HEK293T (cell line): ENCODE data around the gene LAMC2.

ENCODE experiments used
- CTCF ChIA-PET: fragments of 350-600 bp; formaldehyde crosslinking; extraction: SDS; loops from one replicate; lab custom pipeline; 2021; ENCODE audit warnings: antibody characterized with exemption, inconsistent platforms; lab: Yijun Ruan, JAX
- POLR2A ChIA-PET: fragments of 350-600 bp; formaldehyde crosslinking; extraction: SDS; loops from one replicate; lab custom pipeline; 2020; ENCODE audit warnings: antibody characterized with exemption, inconsistent platforms; lab: Yijun Ruan, JAX
- DNase-seq: peaks from one replicate; pipeline ENCODE4 v3.0.0; 2012; ENCODE audit warnings: mixed read lengths; ENCODE audit errors: extremely low spot score
- ARNT ChIP-seq: fragments of 450-650 bp; IDR thresholded peaks from 2 replicates; pipeline ENCODE4 v1.6.1; 2017; ENCODE audit warnings: mild to moderate bottlenecking
- BHLHE40 ChIP-seq: fragments of 450-650 bp; IDR thresholded peaks from 2 replicates; pipeline ENCODE4 v1.6.1; 2016; ENCODE audit warnings: mild to moderate bottlenecking, moderate library complexity, borderline replicate concordance
- CTBP1 ChIP-seq: fragments of 450-650 bp; IDR thresholded peaks from 2 replicates; pipeline ENCODE4 v1.6.1; 2016; ENCODE audit warnings: borderline replicate concordance
- ELF4 ChIP-seq: fragments of 450-650 bp; IDR thresholded peaks from 2 replicates; pipeline ENCODE4 v1.6.1; 2017; ENCODE audit warnings: antibody characterized with exemption
- FOXA1 ChIP-seq: fragments of 450-650 bp; IDR thresholded peaks from 2 replicates; pipeline ENCODE4 v1.6.1; 2016; ENCODE audit warnings: mild to moderate bottlenecking
- FOXK2 ChIP-seq: fragments of 450-650 bp; IDR thresholded peaks from 2 replicates; pipeline ENCODE4 v1.6.1; 2016; ENCODE audit warnings: mild to moderate bottlenecking
- FOXM1 ChIP-seq: fragments of 450-650 bp; IDR thresholded peaks from 2 replicates; pipeline ENCODE4 v1.6.1; 2017; ENCODE audit warnings: mild to moderate bottlenecking, borderline replicate concordance
- HDGF ChIP-seq: fragments of 450-650 bp; IDR thresholded peaks from 2 replicates; pipeline ENCODE4 v1.6.1; 2017; ENCODE audit warnings: antibody characterized with exemption, borderline replicate concordance
- L3MBTL2 ChIP-seq: fragments of 450-650 bp; conservative IDR thresholded peaks from 2 replicates; pipeline ENCODE4 v1.6.1; 2016; ENCODE audit warnings: mild to moderate bottlenecking
- LEF1 ChIP-seq: fragments of 450-650 bp; IDR thresholded peaks from 2 replicates; pipeline ENCODE4 v1.6.1; 2017; ENCODE audit warnings: mild to moderate bottlenecking, borderline replicate concordance
- NFRKB ChIP-seq: fragments of 450-650 bp; IDR thresholded peaks from 2 replicates; pipeline ENCODE4 v1.6.1; 2016; ENCODE audit warnings: mild to moderate bottlenecking, moderate library complexity
- PKNOX1 ChIP-seq: fragments of 450-650 bp; IDR thresholded peaks from 2 replicates; pipeline ENCODE4 v1.6.1; 2016
- SP1 ChIP-seq: fragments of 450-650 bp; IDR thresholded peaks from 2 replicates; pipeline ENCODE4 v1.6.1; 2017
- SUZ12 ChIP-seq: fragments of 450-650 bp; IDR thresholded peaks from 2 replicates; pipeline ENCODE4 v1.6.1; 2016; ENCODE audit warnings: mild to moderate bottlenecking
- TARDBP ChIP-seq: fragments of 450-650 bp; IDR thresholded peaks from 2 replicates; pipeline ENCODE4 v1.6.1; 2016
- ZNF384 ChIP-seq: fragments of 450-650 bp; IDR thresholded peaks from 2 replicates; pipeline ENCODE4 v1.6.1; 2016

The LAMC2 gene

GRCh38 chr1:183233113-183233512 is 47.0 kb downstream of the LAMC2 start:
- TF ChIP-seq PKNOX1 (no peak), BHLHE40 (no peak), ELF4 (no peak), FOXM1 (no peak), CTBP1 (no peak), NFRKB (no peak)
- DNase-seq: no peak
- POLR2A ChIA-PET: no interaction called here
- CTCF ChIA-PET: no interaction called here

DNA sequence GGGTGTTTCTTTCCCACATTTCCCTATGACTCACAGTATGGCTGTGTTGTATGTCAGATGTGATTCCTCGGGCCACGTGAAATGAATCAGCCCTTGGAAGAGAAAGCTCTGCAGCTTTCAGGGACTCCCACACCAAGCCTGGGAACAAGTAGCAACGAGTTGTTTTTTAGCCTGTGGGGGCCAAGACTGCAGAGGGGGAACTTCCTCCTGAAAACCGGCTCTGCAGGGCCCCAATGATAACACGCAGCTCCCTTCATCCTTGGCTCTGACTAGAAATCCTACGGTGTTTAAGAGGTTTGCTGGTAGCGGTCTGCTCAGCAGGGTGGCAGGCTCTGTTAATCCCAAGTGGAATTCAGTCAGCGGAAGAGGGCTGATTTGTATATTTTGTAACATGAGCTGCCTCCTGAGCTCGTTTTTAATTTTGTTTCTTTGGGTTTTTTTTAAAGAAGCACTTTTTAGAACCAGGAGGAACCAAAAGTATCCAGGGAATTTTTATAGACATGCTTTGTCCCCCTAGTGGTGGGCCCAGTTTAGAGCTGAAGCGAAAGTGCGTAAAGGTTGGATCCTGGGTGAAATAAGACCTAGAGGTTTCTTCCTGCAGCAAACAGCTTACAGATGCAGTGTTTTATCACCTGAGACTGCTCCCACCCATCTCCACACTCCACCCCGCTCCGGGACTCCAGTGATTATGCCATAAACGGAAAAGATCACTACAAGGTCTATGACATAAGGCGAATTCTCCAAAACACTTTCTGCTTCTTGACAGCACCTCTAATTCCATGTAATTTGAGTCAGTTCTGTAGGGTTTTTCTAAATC is 48.8 kb downstream of the LAMC2 start:
- ChIA-PET POLR2A (interaction anchor here (0.5 to 1.7 kb wide), 32 partner anchors 10 to 272 kb away, joined by 3 to 14 read pairs (median 4); no protein-coding TSS in a partner anchor), CTCF (interaction anchor here (0.5 to 1.7 kb wide), 31 partner anchors 9 to 1402 kb away, joined by 3 to 25 read pairs (median 4); no protein-coding TSS in a partner anchor)
- TF ChIP-seq LEF1 (no peak), PKNOX1 (no peak), L3MBTL2 (0 out of 2 replicates have a peak, but pooled peaks have one; percentile 56), ELF4 (no peak), TARDBP (no peak), ARNT (no peak), ZNF384 (peak; percentile 90), FOXK2 (no peak), FOXA1 (no peak), NFRKB (no peak), CTBP1 (peak; percentile 80), BHLHE40 (no peak)
- DNase-seq: peak; percentile 88

GRCh38 chr1:183235503-183235902 is 49.4 kb downstream of the LAMC2 start:
- ChIA-PET CTCF (interaction anchor here (0.5 to 1.7 kb wide), 17 partner anchors 11 to 325 kb away, joined by 3 to 25 read pairs (median 4); no protein-coding TSS in a partner anchor), POLR2A (interaction anchor here (0.7 to 1.7 kb wide), 23 partner anchors 11 to 273 kb away, joined by 3 to 14 read pairs (median 4); no protein-coding TSS in a partner anchor)
- peak; percentile 90 for DNase-seq
- TF ChIP-seq TARDBP (no peak), ZNF384 (no peak), FOXM1 (no peak), HDGF (peak; percentile 50; the same call in 1 of the 2 replicates), ARNT (no peak), NFRKB (peak; percentile 11; the same call in 1 of the 2 replicates), L3MBTL2 (peak; percentile 83), LEF1 (no peak), CTBP1 (peak; percentile 45; the same call in 1 of the 2 replicates), PKNOX1 (no peak), FOXA1 (no peak), ELF4 (peak; percentile 68)

- TF ChIP-seq PKNOX1: no peak
- ChIA-PET POLR2A (interaction anchor here (1.6 kb wide), 1 partner anchor 274 kb away, joined by 6 read pairs; no protein-coding TSS in a partner anchor), CTCF (no interaction called here)
- no peak for DNase-seq
Observed at GRCh38 chr1:183236158-183236725, 50.2 kb downstream of the LAMC2 start.

- ChIA-PET CTCF (interaction anchor here (1.2 kb wide), 1 partner anchor 9 kb away, joined by 3 read pairs; no protein-coding TSS in a partner anchor), POLR2A (no interaction called here)
- no peak for TF ChIP-seq SP1
- TF ChIP-seq BHLHE40: no peak
- TF ChIP-seq ARNT: no peak
- TF ChIP-seq L3MBTL2: no peak
- TF ChIP-seq TARDBP: no peak
- no peak for TF ChIP-seq FOXM1
- TF ChIP-seq FOXK2: no peak
- TF ChIP-seq CTBP1: no peak
- no peak for TF ChIP-seq PKNOX1
- no peak for TF ChIP-seq LEF1
- TF ChIP-seq FOXA1: no peak
- TF ChIP-seq HDGF: no peak
- TF ChIP-seq ELF4: no peak
- TF ChIP-seq NFRKB: no peak
- TF ChIP-seq ZNF384: no peak
- TF ChIP-seq SUZ12: no peak
- DNase-seq: no peak
Observed at GRCh38 chr1:183237046-183237445, 51.0 kb downstream of the LAMC2 start.
